ENCODE measurements around the gene TEDC2. TPM values are rescaled to one million over a fixed set of nuclear protein-coding genes. Genes with fewer than 3 reads are reported as not detected.

Gene TEDC2
- total RNA-seq, 3 donors from 2014 or later (not counting 1 experiment from before 2014, with no cell fraction given): 0.47 to 2.2 (median 0.55) TPM

DNA sequence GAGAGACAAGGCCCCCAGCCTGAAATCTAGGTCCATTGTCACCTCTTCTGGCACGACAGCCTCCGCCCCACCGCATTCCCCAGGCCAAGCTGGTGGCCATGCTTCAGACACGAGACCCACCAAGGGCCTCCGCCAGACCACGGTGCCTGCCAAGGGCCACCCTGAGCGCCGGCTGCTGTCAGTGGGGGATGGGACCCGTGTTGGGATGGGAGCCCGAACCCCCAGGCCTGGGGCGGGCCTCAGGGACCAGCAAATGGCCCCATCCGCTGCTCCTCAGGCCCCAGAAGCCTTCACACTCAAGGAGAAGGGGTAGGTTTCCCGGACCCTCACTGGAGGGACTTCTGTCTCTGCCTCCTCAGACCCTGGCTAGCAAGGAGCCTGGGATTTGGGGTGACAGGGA is 1.0 kb downstream of the TEDC2 start:
- no peak for DNase-seq
- H3K4me3 ChIP-seq (ENCODE audit: low read length): no peak overlapping the region
- H3K27ac Mint-ChIP-seq: no peak overlapping the region
- peaks cover 7 to 9% of the 10 kb centered on the region in 2 donors for H3K4me1 Mint-ChIP-seq
- H3K27me3 ChIP-seq (ENCODE audit: control insufficient read depth, insufficient read depth, low read length): no peaks in the 10 kb centered on the region
- peaks cover 16% of the 10 kb centered on the region for H3K4me1 ChIP-seq (ENCODE audit: control insufficient read depth, insufficient read depth, low read length)
- WGBS (ENCODE audit: insufficient coverage): 96% methylated on average over 13 of the region's 13 CpGs
- no peaks in the 10 kb centered on the region for H3K9me3 ChIP-seq (ENCODE audit: control insufficient read depth, insufficient read depth, low read length)
- no peak overlapping the region for H3K4me3 Mint-ChIP-seq
- no peak overlapping the region for H3K27ac ChIP-seq (ENCODE audit: low read length)
- no peak for ATAC-seq
- H3K9me3 Mint-ChIP-seq: no peaks in the 10 kb centered on the region
- TF ChIP-seq, protein P1, sequence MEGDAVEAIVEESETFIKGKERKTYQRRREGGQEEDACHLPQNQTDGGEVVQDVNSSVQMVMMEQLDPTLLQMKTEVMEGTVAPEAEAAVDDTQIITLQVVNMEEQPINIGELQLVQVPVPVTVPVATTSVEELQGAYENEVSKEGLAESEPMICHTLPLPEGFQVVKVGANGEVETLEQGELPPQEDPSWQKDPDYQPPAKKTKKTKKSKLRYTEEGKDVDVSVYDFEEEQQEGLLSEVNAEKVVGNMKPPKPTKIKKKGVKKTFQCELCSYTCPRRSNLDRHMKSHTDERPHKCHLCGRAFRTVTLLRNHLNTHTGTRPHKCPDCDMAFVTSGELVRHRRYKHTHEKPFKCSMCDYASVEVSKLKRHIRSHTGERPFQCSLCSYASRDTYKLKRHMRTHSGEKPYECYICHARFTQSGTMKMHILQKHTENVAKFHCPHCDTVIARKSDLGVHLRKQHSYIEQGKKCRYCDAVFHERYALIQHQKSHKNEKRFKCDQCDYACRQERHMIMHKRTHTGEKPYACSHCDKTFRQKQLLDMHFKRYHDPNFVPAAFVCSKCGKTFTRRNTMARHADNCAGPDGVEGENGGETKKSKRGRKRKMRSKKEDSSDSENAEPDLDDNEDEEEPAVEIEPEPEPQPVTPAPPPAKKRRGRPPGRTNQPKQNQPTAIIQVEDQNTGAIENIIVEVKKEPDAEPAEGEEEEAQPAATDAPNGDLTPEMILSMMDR (IDR thresholded peaks at IDR 0.05): no peak
- H3K36me3 ChIP-seq (ENCODE audit: control insufficient read depth, insufficient read depth, low read length): peaks cover 8% of the 10 kb centered on the region
- intact Hi-C loops (cut with micrococcal nuclease): no loop called here
- H3K36me3 Mint-ChIP-seq: no peaks in the 10 kb centered on the region
- no peaks in the 10 kb centered on the region for H3K27me3 Mint-ChIP-seq (ENCODE audit: low read depth in 2 of 2)

DNA sequence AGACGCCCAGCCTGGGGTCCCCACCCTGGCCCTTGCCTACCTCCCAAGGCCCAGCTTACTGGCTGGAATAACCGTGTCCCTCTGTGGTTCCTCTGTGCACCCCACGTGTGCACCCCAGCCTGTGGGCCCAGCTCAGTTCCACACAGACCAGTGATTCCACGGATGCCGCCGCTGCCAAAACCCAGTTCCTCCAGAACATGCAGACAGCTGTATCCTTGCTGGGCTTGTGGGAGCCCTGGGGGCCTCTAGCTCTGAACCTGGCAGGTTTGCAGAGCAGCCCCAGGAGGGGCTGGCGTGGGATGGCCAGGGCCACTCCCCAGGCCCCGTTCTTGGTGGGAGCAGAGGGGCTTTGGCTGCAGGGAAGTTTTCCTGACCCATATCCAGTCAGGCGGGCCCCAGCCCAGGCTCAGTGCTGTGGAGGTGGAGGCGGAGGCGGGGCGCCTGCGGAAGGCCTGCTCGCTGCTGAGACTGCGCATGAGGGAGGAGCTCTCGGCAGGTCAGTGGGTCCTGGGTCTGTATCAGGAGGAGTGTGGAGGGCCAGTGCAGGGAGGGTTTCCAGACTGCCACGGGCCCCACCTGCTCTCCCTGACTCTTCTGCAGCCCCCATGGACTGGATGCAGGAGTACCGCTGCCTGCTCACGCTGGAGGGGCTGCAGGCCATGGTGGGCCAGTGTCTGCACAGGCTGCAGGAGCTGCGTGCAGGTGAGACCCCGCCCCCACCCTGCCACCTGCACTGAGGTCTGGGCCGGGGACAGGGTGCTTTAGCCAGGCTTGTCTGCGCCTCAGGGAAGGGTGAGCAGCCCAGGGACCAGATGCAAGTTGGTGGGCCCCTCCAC is 2.3 kb downstream of the TEDC2 start:
- Mint-ChIP-seq H3K36me3 (no peaks in the 10 kb centered on the region), H3K4me1 (peaks cover 7 to 12% of the 10 kb centered on the region in 2 donors), H3K27me3 (ENCODE audit: low read depth in 2 of 2) (no peaks in the 10 kb centered on the region), H3K27ac (no peak overlapping the region), H3K9me3 (no peaks in the 10 kb centered on the region), H3K4me3 (no peak overlapping the region)
- Histone ChIP-seq H3K4me1 (ENCODE audit: control insufficient read depth, insufficient read depth, low read length) (peaks cover 24% of the 10 kb centered on the region), H3K4me3 (ENCODE audit: low read length) (no peak overlapping the region), H3K27me3 (ENCODE audit: control insufficient read depth, insufficient read depth, low read length) (no peaks in the 10 kb centered on the region), H3K36me3 (ENCODE audit: control insufficient read depth, insufficient read depth, low read length) (no peaks in the 10 kb centered on the region), H3K9me3 (ENCODE audit: control insufficient read depth, insufficient read depth, low read length) (no peaks in the 10 kb centered on the region), H3K27ac (ENCODE audit: low read length) (no peak overlapping the region)
- intact Hi-C loops (cut with micrococcal nuclease): no loop called here
- DNase-seq (no peak), ATAC-seq (no peak)
- WGBS (ENCODE audit: insufficient coverage): 93% methylated on average over 23 of the region's 23 CpGs
- TF ChIP-seq, protein P1 (IDR thresholded peaks at IDR 0.05): no peak

DNA sequence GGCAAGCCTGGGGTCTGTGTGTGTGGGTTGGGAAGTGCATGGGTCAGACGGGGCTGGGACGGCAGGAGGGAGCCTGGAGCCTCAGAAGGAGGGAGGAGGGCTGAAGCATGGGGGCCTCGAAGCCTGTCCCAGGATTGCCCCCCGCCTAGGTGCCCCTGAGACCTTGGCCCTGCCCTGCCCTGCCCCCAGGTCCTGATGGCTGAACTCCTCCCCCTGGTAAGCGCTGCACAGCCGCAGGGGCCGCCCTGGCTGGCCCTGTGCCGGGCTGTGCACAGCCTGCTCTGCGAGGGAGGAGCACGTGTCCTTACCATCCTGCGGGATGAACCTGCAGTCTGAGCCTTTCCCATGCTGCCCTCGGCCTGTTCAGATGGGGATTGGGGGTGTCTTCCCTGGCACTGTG is 4.4 kb downstream of the TEDC2 start:
- ATAC-seq: no peak
- no peak overlapping the region for H3K27ac Mint-ChIP-seq

More for the DNA sequence above, 4.4 kb downstream of the TEDC2 start:
- H3K27me3 Mint-ChIP-seq (ENCODE audit: low read depth in 2 of 2): peaks cover 0 to 5% of the 10 kb centered on the region in 2 donors
- Histone ChIP-seq H3K27me3 (ENCODE audit: control insufficient read depth, insufficient read depth, low read length) (peaks cover 9% of the 10 kb centered on the region), H3K36me3 (ENCODE audit: control insufficient read depth, insufficient read depth, low read length) (no peaks in the 10 kb centered on the region), H3K9me3 (ENCODE audit: control insufficient read depth, insufficient read depth, low read length) (no peaks in the 10 kb centered on the region), H3K4me3 (ENCODE audit: low read length) (no peak overlapping the region), H3K4me1 (ENCODE audit: control insufficient read depth, insufficient read depth, low read length) (peaks cover 34% of the 10 kb centered on the region), H3K27ac (ENCODE audit: low read length) (no peak overlapping the region)
- 93% methylated on average over 12 of the region's 12 CpGs for WGBS (ENCODE audit: insufficient coverage)
- H3K4me3 Mint-ChIP-seq: no peak overlapping the region
- no peaks in the 10 kb centered on the region for H3K9me3 Mint-ChIP-seq
- no peak for DNase-seq
- intact Hi-C loops (cut with micrococcal nuclease): no loop called here
- H3K36me3 Mint-ChIP-seq: no peaks in the 10 kb centered on the region
- TF ChIP-seq, protein P1 (IDR thresholded peaks at IDR 0.05): no peak
- peaks cover 6 to 18% of the 10 kb centered on the region in 2 donors for H3K4me1 Mint-ChIP-seq
